NCI-H446 treated with DMSO at 0.1 percent for 48 hours (cell line): ENCODE measurements around the gene POM121.
"Not testable (repeated sequence)": the region's sequence is repeated elsewhere in the genome, so short reads cannot be mapped to it uniquely, and the experiment has no call there.

Experiments used
- DNase-seq: peaks from one replicate; lab custom pipeline; 2025; lab: John Stamatoyannopoulos, UW

Gene POM121

GRCh38 chr7:72924733-72925545, at the start of gene POM121:
Gene POM121 (plus strand): TSS chr7:72925095. CDS start chr7:72925122, 27 bp downstream.
- peak; percentile 7 for DNase-seq

GRCh38 chr7:72879079-72879736, 45.7 kb upstream of the POM121 start:
- peak; percentile 33 for DNase-seq

DNA sequence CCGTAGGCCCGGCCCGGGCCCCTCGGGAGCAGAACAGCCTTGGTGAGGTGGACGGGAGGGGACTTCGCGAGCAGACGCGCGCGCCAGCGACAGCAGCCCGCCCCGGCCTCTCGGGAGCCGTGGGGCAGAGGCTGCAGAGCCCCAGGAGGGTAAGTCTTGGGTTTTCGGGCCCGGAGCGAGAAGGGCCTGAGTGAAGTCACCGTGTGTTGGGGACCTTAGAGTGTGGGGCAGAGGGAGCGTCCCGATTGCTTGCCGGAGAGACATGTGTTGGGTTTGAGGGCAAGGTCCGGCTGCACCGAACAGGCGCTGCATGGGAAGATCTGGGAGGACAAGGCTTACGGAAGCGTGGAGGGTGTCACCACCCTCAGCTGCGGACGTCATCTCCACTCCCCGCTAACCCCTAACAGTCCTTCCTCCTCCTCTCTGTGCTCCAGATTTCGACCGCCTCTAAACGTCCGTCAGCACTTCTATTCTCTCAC, 45.1 kb upstream of the POM121 start:
- not testable (repeated sequence) for DNase-seq

DNA sequence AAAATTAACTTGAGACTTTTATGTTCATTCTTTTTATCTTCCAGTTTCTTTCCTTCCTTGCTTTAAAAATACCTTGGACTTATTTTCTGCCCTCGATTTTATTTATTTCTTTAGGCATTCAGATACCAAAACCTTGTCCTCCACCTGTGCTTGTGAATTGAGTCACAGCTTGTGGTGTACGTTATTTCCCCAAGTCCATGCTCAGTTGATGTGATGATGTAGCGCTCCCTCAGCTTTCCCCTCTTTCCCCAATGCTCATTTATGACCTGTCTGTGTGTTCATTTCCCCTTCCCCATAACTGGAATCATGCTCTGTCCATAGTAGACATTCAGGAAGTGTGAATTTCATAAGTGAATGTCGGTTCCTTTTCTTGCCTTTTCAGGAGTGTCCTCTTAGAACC, 33.1 kb upstream of the POM121 start:
- DNase-seq: not testable (repeated sequence)

GRCh38 chr7:72904740-72905139, 20.2 kb upstream of the POM121 start:
- not testable (repeated sequence) for DNase-seq

DNA sequence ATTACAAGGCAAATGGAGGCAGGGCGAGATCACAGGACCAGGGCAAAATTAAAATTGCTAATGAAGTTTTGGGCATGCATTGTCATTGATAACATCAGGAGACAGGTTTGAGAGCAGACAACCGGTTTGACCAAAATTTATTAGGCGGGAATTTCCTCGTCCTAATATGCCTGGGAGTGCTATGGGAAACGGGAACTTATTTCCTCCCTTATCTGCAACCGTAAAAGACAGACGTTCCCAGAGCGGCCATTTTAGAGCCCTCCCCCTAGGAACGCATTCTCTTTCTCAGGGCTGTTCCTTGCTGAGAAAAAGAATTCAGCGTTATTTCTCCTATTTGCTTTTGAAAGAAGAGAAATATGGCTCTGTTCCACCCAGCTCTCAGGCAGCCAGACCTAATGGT, 16.5 kb upstream of the POM121 start:
- DNase-seq: not testable (repeated sequence)

GRCh38 chr7:72911395-72911794, 13.5 kb upstream of the POM121 start:
- DNase-seq: not testable (repeated sequence)

GRCh38 chr7:72913750-72914149, 11.1 kb upstream of the POM121 start:
- not testable (repeated sequence) for DNase-seq

- DNase-seq: not testable (repeated sequence)
These were observed 10.0 kb upstream of the POM121 start for GRCh38 chr7:72914756-72915525.

DNA sequence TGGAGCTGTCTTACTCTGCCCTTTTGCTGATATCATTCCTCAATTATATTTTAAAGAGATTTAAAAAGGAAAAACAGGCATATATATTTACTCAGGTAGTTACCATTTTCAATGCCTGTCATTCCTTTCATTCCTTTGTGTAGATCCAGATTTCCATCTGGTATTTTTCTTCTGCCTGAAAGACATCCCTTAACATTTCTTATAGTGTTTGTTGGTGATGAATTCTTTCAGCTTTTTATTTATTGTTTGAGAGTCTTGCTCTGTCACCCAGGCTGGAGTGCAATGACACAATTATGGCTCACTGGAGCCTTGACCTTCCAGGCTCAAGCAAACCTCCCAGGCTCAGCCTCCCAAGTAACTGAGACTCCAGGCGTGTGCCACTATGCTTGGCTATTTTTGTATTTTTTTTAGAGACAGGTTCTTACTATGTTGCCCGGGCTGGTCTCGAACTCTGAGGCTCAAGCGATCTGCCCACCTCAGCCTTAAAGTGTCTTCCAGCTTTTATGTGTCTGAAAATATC, 5.6 kb upstream of the POM121 start:
- DNase-seq: no peak

GRCh38 chr7:72924386-72924732, 536 bp upstream of the POM121 start:
- DNase-seq: no peak

DNA sequence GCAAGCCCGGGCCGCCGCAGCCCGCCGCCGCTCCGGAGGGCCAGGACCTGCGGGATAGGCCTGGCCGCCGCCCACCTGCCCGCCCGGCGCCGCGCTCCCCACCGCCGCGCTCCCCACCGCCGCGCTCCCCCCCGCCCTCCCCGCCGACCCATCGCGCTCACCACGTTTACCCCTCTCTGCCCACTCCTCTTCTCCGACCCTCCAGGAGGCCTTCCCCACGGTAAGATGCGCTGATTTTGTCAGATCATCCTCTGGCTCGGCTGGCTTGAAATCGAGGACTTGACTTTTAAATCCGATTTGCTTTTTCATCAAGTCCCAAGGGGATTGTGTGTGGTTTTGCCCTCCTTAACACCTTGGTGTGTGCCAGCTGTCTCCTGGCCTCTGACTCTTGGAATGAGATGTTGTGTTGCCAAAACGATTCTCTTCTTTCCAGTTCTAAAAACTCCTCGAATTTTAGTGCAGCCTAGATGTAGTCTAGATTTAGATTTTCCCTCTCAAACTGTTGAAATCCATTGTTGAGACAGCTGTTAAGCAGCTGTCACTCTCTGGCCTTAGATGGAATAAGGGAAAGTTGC, 738 bp downstream of the POM121 start:
- no peak for DNase-seq

DNA sequence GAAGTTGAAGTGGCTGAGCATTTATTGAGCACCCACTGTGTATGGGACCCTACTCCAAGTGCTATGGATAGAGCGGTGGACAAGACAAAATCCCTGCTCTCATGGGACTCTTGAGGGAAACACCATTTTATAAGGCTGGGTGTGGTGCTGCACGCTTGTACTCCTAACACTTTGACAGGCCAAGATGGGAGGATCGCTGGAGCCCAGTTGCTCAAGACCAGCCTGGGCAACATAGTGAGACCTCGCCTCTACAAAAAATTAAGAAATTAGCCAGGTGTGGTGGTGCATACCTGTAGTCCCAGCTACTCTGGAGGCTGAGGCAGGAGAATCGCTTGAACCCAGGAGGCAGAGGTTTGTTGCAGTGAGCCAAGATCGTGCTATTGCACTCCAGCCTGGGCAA, 2.9 kb downstream of the POM121 start:
- not testable (repeated sequence) for DNase-seq

DNA sequence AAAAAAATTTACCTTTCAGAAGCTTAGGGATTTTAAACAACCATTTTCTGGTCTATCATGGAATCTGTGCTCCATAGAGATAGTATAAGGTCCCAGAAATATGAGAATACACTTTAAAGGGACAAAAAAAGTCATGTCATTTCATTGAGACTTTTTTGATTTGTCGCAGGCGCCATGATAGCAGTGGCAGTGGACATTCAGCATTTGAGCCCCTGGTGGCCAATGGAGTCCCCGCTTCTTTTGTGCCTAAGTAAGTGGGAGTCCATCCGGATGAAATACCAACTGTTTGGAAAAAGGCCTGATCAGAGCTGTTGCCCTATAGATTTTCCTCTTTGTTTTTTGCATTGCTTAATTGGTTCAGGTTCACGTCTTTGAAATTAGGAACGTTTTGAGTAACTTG, 3.3 kb downstream of the POM121 start:
- DNase-seq: not testable (repeated sequence)

- not testable (repeated sequence) for DNase-seq
These were observed 17.3 kb downstream of the POM121 start for GRCh38 chr7:72942022-72942705.

- not testable (repeated sequence) for DNase-seq
These were observed 18.1 kb downstream of the POM121 start for GRCh38 chr7:72942956-72943355.

- not testable (repeated sequence) for DNase-seq
These were observed 20.0 kb downstream of the POM121 start for GRCh38 chr7:72944937-72945336.

DNA sequence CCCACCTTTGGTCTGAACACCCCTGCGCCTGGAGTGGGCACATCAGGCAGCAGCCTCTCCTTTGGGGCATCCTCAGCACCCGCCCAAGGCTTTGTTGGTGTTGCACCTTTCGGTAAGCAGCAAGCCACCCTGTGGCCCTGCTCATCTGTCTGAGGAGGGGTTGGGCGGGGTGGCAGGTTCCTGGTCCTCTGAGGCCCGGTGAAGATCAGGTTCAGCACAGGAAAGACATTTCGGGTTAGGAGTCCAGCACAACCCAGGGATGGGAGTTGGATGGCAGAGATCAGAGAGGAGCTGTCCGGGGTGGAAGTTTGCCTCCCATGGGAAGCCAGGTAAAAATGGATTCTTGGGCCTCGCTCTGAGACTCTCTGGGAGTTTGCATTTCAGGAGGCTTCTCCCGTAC, 20.7 kb downstream of the POM121 start:
- DNase-seq: not testable (repeated sequence)

- DNase-seq: not testable (repeated sequence)
These were observed 21.3 kb downstream of the POM121 start for GRCh38 chr7:72946130-72946745.

DNA sequence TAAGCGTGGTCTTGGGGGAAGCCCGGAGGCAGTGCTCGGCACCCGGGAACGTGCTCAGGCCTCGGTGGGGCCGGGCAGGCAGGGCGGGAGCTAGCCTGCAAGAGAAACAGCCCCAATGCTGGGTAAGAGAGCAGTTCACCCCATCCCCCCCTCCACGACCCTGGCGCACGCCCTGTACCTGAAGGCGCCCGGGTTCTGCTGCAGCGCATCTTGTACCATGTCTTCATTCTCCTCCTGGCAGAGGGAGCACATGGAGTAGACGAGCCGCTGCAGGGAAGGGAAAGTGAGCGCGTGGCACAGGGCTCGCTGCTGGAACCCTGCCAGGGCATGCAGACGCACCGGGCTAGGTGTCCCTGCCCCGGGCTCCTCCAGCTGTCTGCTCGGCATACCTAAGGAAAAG, 23.8 kb downstream of the POM121 start:
- not testable (repeated sequence) for DNase-seq

DNA sequence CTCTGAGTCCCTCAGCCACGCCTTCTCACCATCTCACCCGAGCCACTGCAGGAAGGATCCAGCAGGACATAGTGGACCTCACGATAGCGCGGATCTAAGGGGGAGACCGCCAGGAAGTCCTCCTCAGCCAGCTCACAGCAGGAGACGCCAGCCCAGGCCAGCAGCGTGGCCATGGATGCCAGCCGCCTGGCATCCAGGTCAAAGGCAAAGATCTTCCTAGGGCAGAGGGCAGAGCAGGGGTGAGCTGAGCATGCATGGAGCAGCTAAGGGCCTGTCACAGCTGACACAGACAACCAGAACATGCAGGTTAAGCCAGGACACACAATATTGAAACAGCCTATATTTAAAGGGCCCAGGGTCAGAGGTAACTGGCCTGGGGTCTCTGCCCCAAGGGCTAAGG, 24.4 kb downstream of the POM121 start:
- DNase-seq: not testable (repeated sequence)
